Stimulated activated CD4-positive, alpha-beta T cell treated with anti-CD3 and anti-CD28 coated beads, Interleukin-1b, Interleukin-23, amount 100 ng/mL, for 24 hours (primary cell): Measurements from ENCODE around the gene TMEM208.

ENCODE experiments used
- DNase-seq, 4 experiments: peaks; one replicate each; pipeline ENCODE4 v3.0.0-alpha.2; 2020; ENCODE audit warnings: low read depth in 4 of 4, low spot score in 1 of 4

The TMEM208 gene

DNA sequence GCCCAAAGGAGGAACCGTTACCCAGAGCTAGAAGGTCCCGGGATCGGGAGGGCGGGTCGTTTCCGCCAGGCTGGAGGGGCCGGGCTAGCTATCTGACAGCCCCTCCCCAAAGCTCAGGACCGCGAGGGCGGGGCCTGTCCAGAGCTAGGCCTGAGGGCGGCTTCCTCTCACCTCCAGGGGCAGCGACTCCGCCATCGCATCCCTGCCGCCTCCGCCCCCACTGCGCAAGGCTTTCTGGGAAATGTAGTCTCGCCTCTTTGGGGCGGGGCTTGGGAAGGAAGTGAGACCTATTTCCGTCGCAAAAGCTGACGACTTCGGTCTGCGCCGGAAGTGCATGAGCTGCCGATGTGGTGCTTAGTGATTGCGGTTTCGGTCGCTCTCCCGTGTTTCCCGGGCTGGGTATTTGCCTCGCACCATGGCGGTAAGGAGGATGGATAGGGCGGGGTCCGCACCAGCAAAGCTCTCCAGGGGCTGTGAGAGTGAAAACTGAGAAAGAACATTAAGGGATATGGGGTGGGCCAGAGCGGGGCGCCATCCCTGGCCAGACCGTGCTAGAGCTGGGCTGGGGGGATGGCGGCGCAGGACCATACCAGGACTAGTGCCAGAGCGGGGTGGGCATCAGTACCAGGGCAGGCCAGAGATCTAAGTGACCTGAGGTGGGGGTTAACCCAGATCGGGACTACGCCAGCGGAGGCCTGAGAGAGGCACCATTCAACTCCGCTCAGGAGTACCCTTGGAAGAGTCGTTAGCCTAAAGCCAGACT is at the start of gene TMEM208:
Gene TMEM208, plus strand, starts transcription at position 327 of the 763 bp plus-strand sequence. Its CDS starts 89 bp downstream, at position 416.
- DNase-seq, result peak; percentile 92 to 98 (median 97)

DNA sequence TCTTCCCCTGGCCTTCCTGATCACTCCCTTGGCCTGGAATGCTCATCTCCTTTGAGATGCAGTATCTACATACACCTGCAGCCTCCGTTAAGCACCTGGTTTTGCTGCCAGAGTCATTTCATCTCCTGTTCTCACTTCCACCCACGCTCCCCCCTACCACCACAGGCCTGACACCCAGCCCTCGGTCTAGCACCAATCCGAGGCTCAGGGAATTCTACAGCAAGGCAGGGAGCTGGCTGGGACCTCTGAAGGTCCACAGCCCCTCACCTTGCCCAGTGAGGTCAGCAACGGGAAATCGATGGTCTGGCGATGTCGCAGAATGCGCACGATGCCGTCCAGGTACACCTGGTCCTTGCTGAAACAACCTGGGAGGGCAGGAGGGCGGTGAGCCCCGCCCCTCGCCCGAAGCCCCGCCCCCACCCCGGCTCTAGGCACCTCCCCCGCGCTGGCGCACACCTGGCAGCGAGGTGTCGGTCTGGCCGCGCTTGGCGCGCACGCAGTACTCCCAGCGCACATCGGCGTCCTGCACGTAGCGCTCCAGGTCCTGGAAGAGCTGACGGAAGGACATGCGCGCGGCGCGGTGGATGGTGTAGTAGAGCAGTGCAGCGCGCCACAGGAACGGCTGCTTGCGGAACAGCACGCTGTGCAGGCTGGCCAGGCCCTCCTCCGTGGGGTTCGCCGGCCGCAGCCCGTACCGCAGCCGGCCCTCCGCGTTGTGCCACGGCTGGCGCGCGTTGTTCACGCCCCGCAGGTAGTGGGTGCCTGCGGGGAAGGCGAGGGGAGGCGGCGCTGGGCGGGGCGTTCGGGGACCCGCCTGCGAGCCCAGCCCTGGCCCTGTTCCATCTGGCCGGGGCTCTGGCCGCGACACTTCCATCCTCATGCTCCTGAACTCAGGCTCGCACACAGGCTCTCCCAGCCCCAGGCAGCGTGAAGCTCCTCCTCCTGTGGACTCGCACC is 48.9 kb upstream of the TMEM208 start:
- no peak for DNase-seq

DNA sequence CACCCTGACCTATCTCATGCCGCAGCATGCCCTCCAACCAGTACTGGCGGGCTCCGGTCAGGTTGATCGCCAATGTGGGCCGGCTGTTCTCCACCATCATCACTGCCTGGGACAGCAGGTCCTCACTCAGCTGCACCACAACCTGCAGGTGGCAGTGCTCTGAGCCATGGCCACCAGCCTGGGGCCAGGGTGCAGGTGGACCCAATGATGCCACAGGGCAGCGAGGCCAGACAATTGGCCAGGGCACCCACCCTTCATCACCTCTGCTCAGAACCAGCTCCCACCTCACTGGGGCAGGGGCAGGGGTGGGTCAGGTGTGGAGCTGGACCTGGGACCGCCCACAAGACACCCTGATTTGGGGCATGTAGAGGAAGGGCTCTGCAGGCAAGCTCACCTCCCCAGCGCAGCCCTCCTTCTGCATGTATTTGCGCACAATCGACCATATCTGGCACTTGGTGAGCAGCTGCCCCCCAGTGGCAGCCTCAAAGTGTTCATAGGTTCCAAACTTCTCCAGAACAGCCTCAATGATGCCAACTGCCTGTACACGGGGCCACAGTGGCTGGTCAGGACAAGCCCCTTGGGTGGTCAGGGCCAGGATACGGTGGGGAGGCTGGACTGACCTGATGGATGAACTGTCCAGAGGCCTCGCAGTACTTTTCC is 47.4 kb upstream of the TMEM208 start:
- no peak for DNase-seq

DNA sequence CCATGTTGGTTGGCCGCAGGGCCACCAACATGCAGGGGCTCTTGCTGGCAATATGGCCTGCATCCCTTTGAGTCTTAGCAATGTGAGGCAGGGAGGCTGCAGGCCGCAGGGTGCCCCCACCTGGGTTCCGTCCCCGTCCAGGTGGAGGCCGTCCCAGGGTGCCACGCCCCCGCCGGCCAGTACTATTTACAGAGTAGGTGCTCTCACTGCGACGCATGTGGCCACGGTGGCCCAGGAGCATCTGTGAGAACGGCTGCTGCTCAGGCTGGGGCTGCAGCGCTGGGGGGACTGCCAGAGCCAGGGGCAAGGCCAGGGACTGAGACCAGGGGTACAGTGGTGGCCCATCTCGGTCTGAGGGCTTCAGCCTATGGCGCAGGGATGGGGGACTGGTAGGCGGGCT is 46.8 kb upstream of the TMEM208 start:
- no peak for DNase-seq

DNA sequence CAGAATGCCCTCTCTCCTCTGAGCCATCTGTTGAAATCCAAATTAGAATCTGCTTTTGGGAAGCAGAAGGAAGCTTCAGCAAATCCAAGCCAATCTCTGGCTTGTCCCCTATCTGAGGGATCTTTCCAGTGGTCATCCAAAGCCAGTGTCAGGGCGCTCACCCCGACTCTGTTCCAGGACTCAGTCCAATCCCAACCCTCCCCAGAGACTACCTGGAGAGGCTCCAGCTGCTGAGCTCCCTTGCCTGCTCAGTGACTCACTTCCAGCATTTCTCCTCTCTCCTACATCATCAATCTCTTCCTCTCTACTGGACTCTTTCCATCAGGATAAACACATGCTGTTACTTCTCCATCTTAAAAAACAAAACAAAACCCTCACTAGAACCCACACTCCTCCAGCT is 45.6 kb upstream of the TMEM208 start:
- no peak for DNase-seq

DNA sequence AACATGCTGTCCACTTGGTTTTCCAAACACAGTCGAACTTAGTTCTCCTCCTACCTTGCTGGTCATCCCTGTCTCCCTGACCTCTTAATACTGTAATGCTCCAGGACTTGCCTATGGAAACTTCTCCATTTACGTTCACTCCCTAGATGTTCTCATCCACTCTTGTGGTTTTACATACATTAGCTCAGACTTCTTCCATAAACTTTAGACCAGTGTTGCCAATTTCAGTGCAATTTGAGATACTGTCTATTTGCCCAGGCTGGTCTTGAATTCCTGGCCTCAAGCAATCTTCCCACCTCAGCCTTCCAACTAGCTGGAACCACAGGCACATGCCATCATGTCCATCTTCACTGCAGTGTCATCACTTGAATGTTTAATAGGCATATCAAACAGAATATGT is 44.6 kb upstream of the TMEM208 start:
- no peak for DNase-seq

DNA sequence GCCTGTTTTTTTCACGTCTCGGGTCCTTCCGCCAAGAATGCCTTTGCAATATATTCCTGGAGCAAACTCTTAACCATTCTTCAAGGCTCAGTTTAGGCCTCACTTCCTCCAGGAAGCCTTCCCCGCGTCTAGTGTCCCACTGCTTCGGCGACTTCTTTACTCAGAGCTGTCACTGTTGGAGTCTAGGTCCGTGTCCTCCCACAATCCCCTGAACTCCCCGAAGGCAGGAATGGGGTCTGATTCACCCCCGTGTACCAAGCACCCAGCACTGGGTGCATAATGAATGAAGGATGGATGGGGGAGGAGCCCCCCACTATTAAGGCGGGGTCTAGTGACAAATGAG is 43.7 kb upstream of the TMEM208 start:
- DNase-seq, result no peak

DNA sequence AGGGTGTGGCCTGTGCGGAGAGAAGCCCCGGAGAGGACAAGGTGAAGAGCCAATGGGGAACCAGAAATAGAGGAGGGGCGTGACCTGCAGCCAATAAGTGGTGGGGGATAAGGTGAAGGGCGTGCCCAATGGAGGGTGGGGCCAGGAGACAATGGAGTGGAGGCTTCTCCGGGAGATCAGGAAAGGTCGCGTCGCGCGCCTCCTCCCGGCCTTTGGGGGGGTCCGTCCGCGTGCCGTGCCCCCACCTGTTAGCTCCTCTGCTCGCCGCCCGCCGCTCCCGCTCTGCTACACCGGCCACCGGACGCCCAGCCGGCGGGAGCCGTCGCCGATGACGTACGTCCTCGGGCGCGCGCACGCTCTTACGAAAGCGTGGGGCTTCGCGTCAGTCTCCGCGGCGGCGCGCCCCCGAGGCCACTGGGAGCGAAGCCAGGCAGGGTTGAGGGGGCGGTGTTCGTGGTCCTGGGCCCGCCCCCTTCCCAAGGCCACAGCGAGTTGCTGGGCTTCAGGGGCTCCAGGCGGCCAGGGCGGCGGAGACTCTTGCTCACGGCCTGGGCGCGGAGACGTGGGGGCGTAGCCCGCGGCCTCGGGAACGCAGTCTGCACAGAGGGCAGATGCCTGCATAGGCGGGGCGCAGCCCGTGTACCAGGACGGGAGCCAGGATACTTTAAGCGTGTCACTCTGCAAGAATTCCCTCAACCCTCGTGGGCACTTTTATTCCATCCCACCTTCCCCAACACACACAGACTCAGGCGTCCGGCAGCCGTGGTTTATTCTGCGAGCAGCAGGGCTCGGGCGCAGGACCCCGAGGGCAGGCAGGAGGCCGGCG is 43.1 kb upstream of the TMEM208 start, which contains the start of gene MATCAP1:
Gene MATCAP1, minus strand, starts transcription at position 337 of the 826 bp plus-strand sequence. CDS start 3,353 bp downstream, outside the sequence.
- peak; percentile 72 to 91 (median 84) for DNase-seq

DNA sequence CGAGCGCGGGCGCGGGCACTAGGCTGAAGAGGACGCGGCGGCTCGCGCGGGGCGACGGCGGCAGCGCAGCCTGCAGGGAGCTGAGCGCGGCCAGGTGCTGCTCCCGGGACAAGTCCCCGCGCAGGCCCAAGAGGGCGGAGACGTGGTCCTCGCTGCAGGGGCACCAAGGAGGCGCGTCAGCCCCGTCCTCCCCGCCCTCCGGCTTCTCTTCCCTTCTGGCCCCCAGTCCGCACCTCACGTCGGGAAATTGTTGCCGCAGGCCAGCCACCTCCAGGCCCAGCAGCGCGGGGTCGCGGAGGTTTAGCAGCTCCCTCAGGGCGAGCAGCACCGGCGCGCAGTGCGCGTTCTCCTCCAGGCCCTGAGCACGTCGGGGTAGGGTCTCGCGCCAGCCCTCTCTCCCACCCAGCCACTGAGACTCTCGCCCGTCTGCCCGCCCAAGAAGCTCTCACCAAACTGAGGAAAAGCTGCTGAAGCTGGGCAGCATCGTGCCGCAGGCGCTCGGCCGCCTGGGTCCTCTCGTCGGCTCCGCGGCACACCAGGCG is 42.4 kb upstream of the TMEM208 start:
- no peak for DNase-seq

DNA sequence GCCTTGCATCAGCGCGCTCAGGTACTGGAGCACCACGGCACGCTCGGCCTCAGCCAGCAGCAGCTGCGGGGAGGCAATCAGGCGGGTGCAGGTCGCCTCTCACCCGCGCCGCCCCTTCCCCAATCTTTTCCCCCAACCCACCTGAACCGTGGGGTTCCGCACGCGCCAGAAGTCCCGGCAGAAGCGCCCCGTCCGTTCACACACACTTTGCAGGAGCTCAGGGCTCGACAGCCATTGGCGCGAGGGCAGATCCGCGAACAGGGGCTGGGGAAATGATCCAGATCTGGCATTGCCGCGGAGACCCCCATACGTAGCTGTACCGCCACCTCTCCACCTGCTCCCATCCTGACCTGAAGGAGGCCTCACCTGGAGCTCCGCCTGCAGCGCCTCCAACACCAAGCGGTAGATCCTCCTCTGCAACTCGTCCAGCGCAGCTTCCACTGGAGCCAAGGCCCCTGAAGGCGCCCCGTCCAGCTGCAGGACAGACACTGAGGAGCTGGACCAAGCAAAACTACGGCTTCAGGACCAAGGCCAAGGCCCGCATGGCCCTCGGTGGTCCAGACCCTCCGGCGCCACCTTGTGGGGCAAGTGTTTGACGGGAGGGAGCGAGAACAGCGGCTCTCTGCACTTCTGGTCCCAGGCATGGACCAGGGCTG is 41.8 kb upstream of the TMEM208 start:
- DNase-seq, result peak; percentile 70 to 74 (median 74)

DNA sequence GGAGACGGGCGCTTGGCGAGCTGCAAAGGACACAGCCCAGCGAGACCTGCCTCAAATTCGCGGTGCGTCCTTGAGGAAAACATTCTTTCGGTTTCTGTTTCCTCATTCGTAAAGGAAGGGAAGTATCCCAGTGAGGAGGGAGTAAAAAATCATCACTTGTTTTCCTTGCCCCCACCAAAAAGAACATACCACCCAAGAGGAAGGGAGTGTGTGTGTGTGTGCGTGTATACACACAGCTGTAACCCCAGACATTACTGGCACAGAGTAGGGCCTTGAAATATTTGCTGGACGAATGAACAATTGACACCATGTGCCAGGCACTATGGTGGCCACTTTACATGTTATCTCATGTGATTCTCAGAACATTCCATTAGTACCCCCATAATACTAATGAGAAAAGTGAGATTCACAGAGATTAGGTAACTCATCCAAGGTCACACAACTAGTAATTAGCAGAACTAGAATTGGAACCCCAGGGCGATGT is 41.2 kb upstream of the TMEM208 start:
- no peak for DNase-seq

DNA sequence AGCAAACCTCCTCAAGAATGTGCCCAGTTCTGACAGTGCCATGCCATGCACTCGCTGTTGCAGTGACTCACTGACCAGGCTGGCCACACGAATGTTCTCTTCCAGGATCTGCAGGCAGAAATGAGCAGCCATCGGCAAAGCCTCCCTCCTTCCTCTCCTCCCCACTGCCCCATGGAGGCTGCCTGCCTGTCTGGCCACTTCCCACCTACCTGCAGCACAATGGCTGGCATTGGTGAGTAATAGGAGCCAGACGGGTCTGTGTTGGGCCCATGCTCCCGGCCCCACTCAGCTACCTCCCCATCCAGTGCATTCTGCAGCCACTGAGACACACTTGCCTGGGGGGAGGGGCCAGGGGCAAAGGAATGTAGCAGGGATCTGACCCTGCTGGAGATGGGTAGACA is 40.4 kb upstream of the TMEM208 start:
- DNase-seq, result no peak

DNA sequence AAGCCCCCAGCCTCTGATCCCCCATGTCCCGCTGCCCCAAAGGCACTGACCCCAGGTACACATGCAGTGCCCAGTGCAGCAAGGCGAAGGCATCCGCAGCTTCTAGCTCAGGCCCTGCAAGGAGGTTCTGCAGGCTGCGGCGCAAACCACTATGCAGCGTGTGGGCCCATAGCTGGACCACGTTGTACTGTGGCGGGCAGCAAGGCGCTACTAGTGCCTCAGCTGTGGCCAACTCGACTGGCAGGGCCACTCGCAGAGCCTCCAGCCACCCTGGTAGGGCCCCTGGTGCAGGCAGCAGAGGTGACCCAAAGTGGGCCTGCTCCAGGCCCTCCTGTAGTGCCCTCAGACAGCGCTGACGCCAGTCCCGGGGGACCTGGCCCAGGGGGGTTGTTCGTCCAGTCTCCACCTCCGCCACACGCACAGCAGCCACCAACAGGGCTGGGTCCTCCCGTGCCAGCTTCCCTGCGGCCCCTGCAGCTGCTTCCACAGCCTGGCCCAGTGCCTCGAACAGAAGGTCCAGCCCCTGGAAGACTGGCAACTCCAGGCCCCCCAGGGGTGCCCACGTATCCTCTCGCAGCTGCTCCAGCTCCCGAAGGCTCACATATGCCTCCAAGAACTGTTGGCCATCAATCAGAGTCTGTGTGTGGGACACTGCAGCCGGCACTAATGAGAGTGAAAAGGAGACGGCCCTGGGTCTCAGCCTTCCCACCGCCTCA is 39.6 kb upstream of the TMEM208 start:
- DNase-seq, result no peak

DNA sequence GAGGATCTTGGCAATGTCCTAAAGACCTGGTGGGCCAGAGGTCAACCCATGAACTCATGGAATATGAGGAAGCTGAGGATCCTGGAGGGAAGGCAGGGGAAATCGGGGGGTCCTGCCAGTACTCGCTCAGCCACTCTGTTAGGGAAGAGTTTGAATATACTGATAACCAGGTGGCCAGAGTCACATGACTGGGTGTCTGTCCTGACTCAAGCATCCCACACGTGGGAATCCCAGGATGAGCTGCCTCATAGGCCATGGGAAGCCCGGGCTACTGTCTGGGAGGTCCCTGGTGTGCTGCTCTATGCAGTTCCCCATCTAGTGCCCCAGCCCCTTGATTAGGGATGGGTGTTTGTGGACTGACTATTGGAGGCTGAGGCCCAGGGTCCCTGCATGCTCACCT is 38.6 kb upstream of the TMEM208 start:
- no peak for DNase-seq

DNA sequence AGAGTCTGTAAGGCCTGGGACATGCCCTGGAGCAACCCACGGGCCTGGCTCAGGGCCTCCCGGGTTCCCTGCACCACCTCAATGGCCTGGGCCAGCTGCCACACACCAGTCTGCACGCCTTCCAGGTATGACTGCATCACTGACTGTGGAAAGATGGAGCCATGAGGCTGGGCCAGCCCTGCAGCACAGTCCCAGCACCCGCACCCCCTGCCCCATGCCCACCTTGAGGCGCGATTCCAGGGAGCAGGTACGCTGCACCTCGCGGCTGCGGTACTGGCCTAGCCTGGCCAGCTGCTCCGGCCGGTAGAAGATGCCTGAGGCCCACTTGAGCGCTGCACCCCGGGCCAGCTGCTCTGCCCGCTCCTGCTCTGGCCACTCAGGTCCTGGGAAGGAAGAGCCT is 38.1 kb upstream of the TMEM208 start:
- DNase-seq, result no peak

DNA sequence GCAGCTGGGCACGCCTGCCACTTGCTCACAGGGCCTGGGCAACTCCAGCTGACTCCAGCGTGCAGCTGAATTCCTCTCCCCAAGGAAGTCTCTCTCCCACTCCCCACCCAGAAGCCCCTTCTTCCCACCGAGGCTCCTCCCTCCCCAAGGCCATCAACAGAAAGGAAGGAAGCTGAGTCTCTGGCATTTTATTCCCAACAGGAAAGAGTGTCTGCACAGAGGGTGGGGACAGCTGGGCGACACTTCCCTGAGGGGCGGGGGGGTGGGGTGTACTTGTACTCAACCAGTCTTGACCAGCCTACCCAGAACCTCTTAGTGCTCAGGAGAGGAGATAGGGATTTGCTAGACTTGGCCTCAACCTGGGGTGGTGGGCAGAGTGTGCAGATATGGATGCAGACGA is 36.9 kb upstream of the TMEM208 start, which contains the start of gene EXOC3L1:
Gene EXOC3L1, minus strand, starts transcription at position 96 of the 400 bp plus-strand sequence. CDS start 460 bp downstream, outside the sequence.
- no peak for DNase-seq

DNA sequence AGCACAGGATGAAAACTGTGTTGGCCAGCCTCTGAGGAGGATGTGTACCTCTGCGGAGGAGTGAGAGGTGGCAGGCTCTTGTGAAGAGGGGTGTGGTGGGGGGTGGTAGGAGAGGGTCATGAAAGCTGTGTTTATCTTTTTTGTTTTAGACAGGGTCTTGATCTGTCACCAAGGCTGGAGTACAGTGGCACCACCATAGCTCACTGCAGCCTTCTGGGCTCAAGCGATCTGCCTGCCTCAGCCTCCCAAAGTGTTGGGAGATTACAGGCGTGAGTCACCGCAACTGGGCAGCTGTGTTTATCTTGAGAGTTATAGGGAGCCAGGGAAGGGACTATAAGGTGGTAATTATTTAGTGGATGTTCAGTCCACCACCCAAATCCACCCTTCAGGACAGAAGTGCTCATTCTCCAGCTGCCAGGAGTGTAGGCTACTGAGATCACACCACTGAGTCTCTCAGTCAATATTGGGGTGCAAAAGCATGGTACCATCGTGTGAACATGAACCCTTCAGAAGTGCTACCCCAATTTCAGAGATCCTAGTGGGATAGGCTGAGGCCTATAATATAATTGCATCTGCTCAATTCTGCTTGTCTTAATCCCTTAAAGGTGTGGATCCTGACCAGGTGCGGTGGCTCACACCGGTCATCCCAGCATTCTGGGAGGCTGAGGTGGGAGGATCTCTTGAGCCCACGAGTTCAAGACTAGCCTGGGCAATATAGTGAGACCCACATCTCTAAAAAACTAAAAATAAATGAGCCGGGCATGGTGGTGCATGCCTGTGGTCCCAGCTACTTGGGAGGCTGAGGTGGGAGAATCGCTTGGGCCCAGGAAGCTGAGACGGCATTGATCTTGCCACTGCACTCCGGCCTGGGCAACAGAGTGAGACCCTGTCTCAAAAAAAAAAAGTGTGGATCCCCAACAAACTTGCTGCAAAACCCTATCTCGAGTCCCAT is 36.2 kb upstream of the TMEM208 start:
- no peak for DNase-seq
